Neural crest cell (in vitro differentiated cells): ENCODE data around the gene EIF4B. TPM values are rescaled to one million over a fixed set of nuclear protein-coding genes. Genes with fewer than 3 reads are reported as not detected.
"Not testable (repeated sequence)": the region's sequence is repeated elsewhere in the genome, so short reads cannot be mapped to it uniquely, and the experiment has no call there.

Experiments
- DNase-seq: peaks from one replicate; pipeline ENCODE4 v3.0.0; 2021; ENCODE audit warnings: low read depth, mixed read lengths, low spot score
- H3K27ac Mint-ChIP-seq: one replicate; pipeline ENCODE4 v1.8.0; 2021; ENCODE audit warnings: mild to moderate bottlenecking, mixed read lengths; ENCODE audit not compliant: unreplicated experiment
- H3K27me3 Mint-ChIP-seq: 2 replicates; pipeline ENCODE4 v1.8.0; 2021; ENCODE audit warnings: low read depth, mild to moderate bottlenecking, mixed read lengths
- H3K36me3 Mint-ChIP-seq: 2 replicates; pipeline ENCODE4 v1.8.0; 2021; ENCODE audit warnings: low read depth, mild to moderate bottlenecking, mixed read lengths
- H3K4me1 Mint-ChIP-seq: 2 replicates; pipeline ENCODE4 v1.8.0; 2021; ENCODE audit warnings: mixed read lengths
- H3K4me3 Mint-ChIP-seq: one replicate; pipeline ENCODE4 v1.8.0; 2021; ENCODE audit warnings: mild to moderate bottlenecking, mixed read lengths
- H3K9me3 Mint-ChIP-seq: 2 replicates; pipeline ENCODE4 v1.8.0; 2021; ENCODE audit warnings: mixed read lengths
- total RNA-seq: library from RNA; stranded (reverse); gene quantifications from 2 replicates; pipeline ENCODE4 v1.2.1, GENCODE V29; 2021
- TF ChIP-seq, protein P1 (sequence below): fragments of 200-600 bp; sonication (generic); conservative IDR thresholded peaks from 2 replicates; pipeline ENCODE4 v1.5.0; 2021; ENCODE audit warnings: antibody characterized with exemption, mild to moderate bottlenecking

EIF4B gene
- total RNA-seq, 1 donor from 2014 or later: 514 TPM

- H3K9me3 Mint-ChIP-seq: no peaks in the 10 kb centered on the region
- no peak overlapping the region for H3K27ac Mint-ChIP-seq
- no peaks in the 10 kb centered on the region for H3K27me3 Mint-ChIP-seq
- TF ChIP-seq, protein P1, sequence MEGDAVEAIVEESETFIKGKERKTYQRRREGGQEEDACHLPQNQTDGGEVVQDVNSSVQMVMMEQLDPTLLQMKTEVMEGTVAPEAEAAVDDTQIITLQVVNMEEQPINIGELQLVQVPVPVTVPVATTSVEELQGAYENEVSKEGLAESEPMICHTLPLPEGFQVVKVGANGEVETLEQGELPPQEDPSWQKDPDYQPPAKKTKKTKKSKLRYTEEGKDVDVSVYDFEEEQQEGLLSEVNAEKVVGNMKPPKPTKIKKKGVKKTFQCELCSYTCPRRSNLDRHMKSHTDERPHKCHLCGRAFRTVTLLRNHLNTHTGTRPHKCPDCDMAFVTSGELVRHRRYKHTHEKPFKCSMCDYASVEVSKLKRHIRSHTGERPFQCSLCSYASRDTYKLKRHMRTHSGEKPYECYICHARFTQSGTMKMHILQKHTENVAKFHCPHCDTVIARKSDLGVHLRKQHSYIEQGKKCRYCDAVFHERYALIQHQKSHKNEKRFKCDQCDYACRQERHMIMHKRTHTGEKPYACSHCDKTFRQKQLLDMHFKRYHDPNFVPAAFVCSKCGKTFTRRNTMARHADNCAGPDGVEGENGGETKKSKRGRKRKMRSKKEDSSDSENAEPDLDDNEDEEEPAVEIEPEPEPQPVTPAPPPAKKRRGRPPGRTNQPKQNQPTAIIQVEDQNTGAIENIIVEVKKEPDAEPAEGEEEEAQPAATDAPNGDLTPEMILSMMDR: no peak
- DNase-seq: no peak
- H3K4me3 Mint-ChIP-seq: peak overlapping the region; percentile 17
- H3K4me1 Mint-ChIP-seq: peaks cover 38% of the 10 kb centered on the region
- peaks cover 19% of the 10 kb centered on the region for H3K36me3 Mint-ChIP-seq
Observed at GRCh38 chr12:53011889-53012288, 5.6 kb downstream of the EIF4B start.

GRCh38 chr12:53012928-53013327 lies 6.7 kb downstream of the EIF4B start:
- H3K27me3 Mint-ChIP-seq: no peaks in the 10 kb centered on the region
- H3K9me3 Mint-ChIP-seq: no peaks in the 10 kb centered on the region
- DNase-seq: no peak
- H3K36me3 Mint-ChIP-seq: peaks cover 16% of the 10 kb centered on the region
- H3K4me1 Mint-ChIP-seq: peaks cover 30% of the 10 kb centered on the region
- TF ChIP-seq, protein P1: no peak
- no peak overlapping the region for H3K27ac Mint-ChIP-seq
- H3K4me3 Mint-ChIP-seq: no peak overlapping the region

DNA sequence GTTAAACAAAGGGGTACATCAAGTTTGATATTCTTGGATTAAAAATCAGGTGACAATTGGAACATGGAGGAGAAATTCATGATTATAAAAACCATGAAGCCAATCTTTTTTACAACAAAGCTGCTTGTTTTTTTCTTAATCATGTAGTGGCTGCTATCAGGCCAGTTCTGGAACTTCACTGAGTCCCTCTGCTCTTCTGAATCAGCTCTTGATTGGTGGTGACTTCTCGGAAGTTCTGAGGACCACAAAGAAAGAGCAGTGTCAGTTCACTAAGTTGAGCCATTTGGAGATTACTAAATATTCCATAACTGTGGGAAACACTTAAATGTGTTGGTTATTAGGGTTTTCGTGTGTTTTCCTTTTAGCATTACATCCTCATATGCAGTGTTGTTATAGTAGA lies 8.5 kb downstream of the EIF4B start:
- H3K9me3 Mint-ChIP-seq: no peaks in the 10 kb centered on the region
- H3K27me3 Mint-ChIP-seq: no peaks in the 10 kb centered on the region
- no peak for DNase-seq
- peaks cover 22% of the 10 kb centered on the region for H3K36me3 Mint-ChIP-seq
- peak overlapping the region; percentile 23 for H3K4me3 Mint-ChIP-seq
- H3K4me1 Mint-ChIP-seq: peaks cover 19% of the 10 kb centered on the region
- peak overlapping the region; percentile 5 for H3K27ac Mint-ChIP-seq
- TF ChIP-seq, protein P1: no peak

DNA sequence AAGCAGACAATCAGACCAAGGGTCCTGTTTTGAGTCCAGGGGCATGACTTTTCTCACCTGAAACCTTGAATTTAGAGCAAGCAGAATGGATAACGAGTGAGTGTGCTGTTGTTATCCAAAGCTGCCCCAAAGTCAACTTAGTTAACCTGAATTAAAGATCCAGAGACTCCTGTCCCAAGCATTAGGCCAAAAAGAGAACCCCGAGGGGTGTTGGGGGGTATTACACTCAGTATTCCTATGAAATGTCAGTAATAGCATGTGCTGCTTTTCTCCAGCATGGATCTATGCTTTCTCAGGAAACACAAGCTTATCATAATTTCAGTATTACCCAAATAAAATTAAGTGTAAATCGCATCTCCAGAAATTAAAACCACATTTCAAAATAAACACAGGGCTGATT lies 19.0 kb downstream of the EIF4B start:
- TF ChIP-seq, protein P1: no peak
- Mint-ChIP-seq H3K27me3 (no peaks in the 10 kb centered on the region), H3K27ac (no peak overlapping the region), H3K4me1 (no peaks in the 10 kb centered on the region), H3K4me3 (no peak overlapping the region), H3K36me3 (peaks cover 27% of the 10 kb centered on the region), H3K9me3 (no peaks in the 10 kb centered on the region)
- DNase-seq: no peak

DNA sequence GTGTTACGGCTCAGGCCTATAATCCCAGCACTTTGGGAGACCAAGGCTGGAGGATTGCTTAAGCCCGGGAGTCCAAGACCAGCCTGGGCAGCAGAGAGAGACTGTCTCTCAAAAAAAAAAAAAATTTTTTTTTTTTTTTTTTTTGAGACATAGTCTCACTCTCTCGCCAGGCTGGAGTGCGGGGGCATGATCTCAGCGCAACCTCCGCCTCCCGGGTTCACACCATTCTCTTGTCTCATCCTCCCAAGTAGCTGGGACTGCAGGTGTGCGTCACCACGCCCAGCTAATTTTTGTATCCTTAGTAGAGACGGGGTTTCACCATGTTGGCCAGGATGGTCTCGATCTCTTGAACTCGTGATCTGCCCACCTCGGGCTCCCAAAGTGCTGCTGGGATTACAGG lies 20.8 kb downstream of the EIF4B start:
- not testable (repeated sequence) for H3K9me3 Mint-ChIP-seq, H3K27me3 Mint-ChIP-seq, H3K4me1 Mint-ChIP-seq, H3K27ac Mint-ChIP-seq, DNase-seq, H3K4me3 Mint-ChIP-seq
- H3K36me3 Mint-ChIP-seq: peaks cover 32% of the 10 kb centered on the region

DNA sequence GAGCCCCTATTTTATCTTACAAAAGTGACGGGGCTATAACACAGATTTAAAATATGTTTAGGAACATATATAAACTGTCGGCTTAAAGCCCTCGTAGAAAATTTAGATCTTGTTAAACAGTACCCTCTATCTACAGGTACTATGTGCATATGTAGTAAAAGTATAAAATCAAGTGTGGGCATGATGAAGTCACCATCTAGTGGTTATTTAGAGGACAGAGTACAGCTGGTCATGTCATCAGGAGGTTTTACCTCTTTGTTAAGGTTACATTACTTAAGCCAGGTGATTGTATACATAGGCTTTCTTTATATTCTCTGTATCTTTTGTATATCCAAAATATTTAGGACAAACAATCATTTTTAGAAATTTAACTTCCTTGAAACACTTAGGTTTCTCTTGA lies 25.4 kb downstream of the EIF4B start:
- peaks cover 33% of the 10 kb centered on the region for H3K36me3 Mint-ChIP-seq
- no peaks in the 10 kb centered on the region for H3K27me3 Mint-ChIP-seq
- no peak overlapping the region for H3K27ac Mint-ChIP-seq
- peak overlapping the region; percentile 19 for H3K4me3 Mint-ChIP-seq
- TF ChIP-seq, protein P1: no peak
- no peaks in the 10 kb centered on the region for H3K4me1 Mint-ChIP-seq
- DNase-seq: no peak
- H3K9me3 Mint-ChIP-seq: no peaks in the 10 kb centered on the region

DNA sequence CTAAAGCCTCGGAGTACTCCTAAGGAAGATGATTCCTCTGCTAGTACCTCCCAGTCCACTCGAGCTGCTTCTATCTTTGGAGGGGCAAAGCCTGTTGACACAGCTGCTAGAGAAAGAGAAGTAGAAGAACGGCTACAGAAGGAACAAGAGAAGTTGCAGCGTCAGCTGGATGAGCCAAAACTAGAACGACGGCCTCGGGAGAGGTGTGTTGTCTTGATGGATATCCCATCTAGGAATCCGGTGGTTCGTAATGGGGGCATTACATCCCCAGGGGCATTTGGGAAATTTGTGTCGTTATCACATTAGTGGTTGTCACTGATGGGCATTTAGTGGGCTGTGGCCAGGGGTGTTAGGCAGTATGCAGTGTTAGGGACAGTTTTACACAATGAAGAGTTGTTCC lies 27.6 kb downstream of the EIF4B start:
- DNase-seq, H3K4me1 Mint-ChIP-seq, H3K27me3 Mint-ChIP-seq, H3K4me3 Mint-ChIP-seq, H3K9me3 Mint-ChIP-seq: not testable (repeated sequence)
- H3K27ac Mint-ChIP-seq: peak overlapping the region; percentile 38
- peaks cover 30% of the 10 kb centered on the region for H3K36me3 Mint-ChIP-seq
